ENCODE data around the gene ME1. TPM values are rescaled to one million over a fixed set of nuclear protein-coding genes. Genes with fewer than 3 reads are reported as not detected.
"Not testable (repeated sequence)": the region's sequence is repeated elsewhere in the genome, so short reads cannot be mapped to it uniquely, and the experiment has no call there.

Gene ME1
- total RNA-seq, 1 experiment from 2014 or later, result 15.0 TPM

GRCh38 chr6:83218646-83219045 is 212.2 kb downstream of the ME1 start:
- in situ Hi-C loops (cut with HindIII; ENCODE audit: low pct_unique_long_range_greater_than_20kb, low sequenced_read_pairs), result no loop called here
- no peak for DNase-seq (ENCODE audit: low read depth)

- in situ Hi-C loops (cut with HindIII; ENCODE audit: low pct_unique_long_range_greater_than_20kb, low sequenced_read_pairs), result no loop called here
- no peak for DNase-seq (ENCODE audit: low read depth)
Observed at GRCh38 chr6:83216806-83217205, 214.0 kb downstream of the ME1 start.

- DNase-seq (ENCODE audit: low read depth), result peak; percentile 34
- in situ Hi-C loops (cut with HindIII; ENCODE audit: low pct_unique_long_range_greater_than_20kb, low sequenced_read_pairs), result no loop called here
Observed at GRCh38 chr6:83215131-83216047, 215.5 kb downstream of the ME1 start.

- no peak for DNase-seq (ENCODE audit: low read depth)
- in situ Hi-C loops (cut with HindIII; ENCODE audit: low pct_unique_long_range_greater_than_20kb, low sequenced_read_pairs), result no loop called here
Observed at GRCh38 chr6:83202031-83202430, 228.8 kb downstream of the ME1 start.

GRCh38 chr6:83199863-83200225 is 231.0 kb downstream of the ME1 start:
- DNase-seq (ENCODE audit: low read depth), result peak; percentile 62
- in situ Hi-C loops (cut with HindIII; ENCODE audit: low pct_unique_long_range_greater_than_20kb, low sequenced_read_pairs), result no loop called here

GRCh38 chr6:83199173-83199862 is 231.5 kb downstream of the ME1 start:
- in situ Hi-C loops (cut with HindIII; ENCODE audit: low pct_unique_long_range_greater_than_20kb, low sequenced_read_pairs), result no loop called here
- peak; percentile 8 for DNase-seq (ENCODE audit: low read depth)

- no peak for DNase-seq (ENCODE audit: low read depth)
- in situ Hi-C loops (cut with HindIII; ENCODE audit: low pct_unique_long_range_greater_than_20kb, low sequenced_read_pairs), result no loop called here
Observed at GRCh38 chr6:83198486-83199172, 232.2 kb downstream of the ME1 start.

- in situ Hi-C loops (cut with HindIII; ENCODE audit: low pct_unique_long_range_greater_than_20kb, low sequenced_read_pairs), result no loop called here
- peak; percentile 34 for DNase-seq (ENCODE audit: low read depth)
Observed at GRCh38 chr6:83193747-83194566, 236.9 kb downstream of the ME1 start.

- peak; percentile 83 for DNase-seq (ENCODE audit: low read depth)
- in situ Hi-C loops (cut with HindIII; ENCODE audit: low pct_unique_long_range_greater_than_20kb, low sequenced_read_pairs), result no loop called here
Observed at GRCh38 chr6:83192871-83193746, 237.7 kb downstream of the ME1 start, which contains the start of the genes PGM3 and RWDD2A. Gene PGM3, minus strand, starts transcription at chr6:83193265. Its CDS starts 2,253 bp downstream, at chr6:83191012. Gene RWDD2A, plus strand, starts transcription at chr6:83193357. Its CDS starts 1,095 bp downstream, at chr6:83194452.

GRCh38 chr6:83192456-83192855 is 238.4 kb downstream of the ME1 start:
- no peak for DNase-seq (ENCODE audit: low read depth)
- in situ Hi-C loops (cut with HindIII; ENCODE audit: low pct_unique_long_range_greater_than_20kb, low sequenced_read_pairs), result no loop called here

GRCh38 chr6:83191974-83192373 is 238.9 kb downstream of the ME1 start:
- DNase-seq (ENCODE audit: low read depth); in situ Hi-C loops (cut with HindIII; ENCODE audit: low pct_unique_long_range_greater_than_20kb, low sequenced_read_pairs): not testable (repeated sequence)

- no peak for DNase-seq (ENCODE audit: low read depth)
- in situ Hi-C loops (cut with HindIII; ENCODE audit: low pct_unique_long_range_greater_than_20kb, low sequenced_read_pairs), result no loop called here
Observed at GRCh38 chr6:83190626-83191025, 240.2 kb downstream of the ME1 start.

GRCh38 chr6:83188501-83188900 is 242.3 kb downstream of the ME1 start:
- DNase-seq (ENCODE audit: low read depth), result no peak
- in situ Hi-C loops (cut with HindIII; ENCODE audit: low pct_unique_long_range_greater_than_20kb, low sequenced_read_pairs), result no loop called here

GRCh38 chr6:83185096-83185495 is 245.8 kb downstream of the ME1 start:
- in situ Hi-C loops (cut with HindIII; ENCODE audit: low pct_unique_long_range_greater_than_20kb, low sequenced_read_pairs), result no loop called here
- no peak for DNase-seq (ENCODE audit: low read depth)

- in situ Hi-C loops (cut with HindIII; ENCODE audit: low pct_unique_long_range_greater_than_20kb, low sequenced_read_pairs), result no loop called here
- peak; percentile 64 for DNase-seq (ENCODE audit: low read depth)
Observed at GRCh38 chr6:83183082-83183828, 247.6 kb downstream of the ME1 start.

- DNase-seq (ENCODE audit: low read depth), result no peak
- in situ Hi-C loops (cut with HindIII; ENCODE audit: low pct_unique_long_range_greater_than_20kb, low sequenced_read_pairs), result no loop called here
Observed at GRCh38 chr6:83182114-83182513, 248.7 kb downstream of the ME1 start.
